DMS53 (cell line): ENCODE results near the gene AFF2.
A peak's percentile ranks its signal among the peaks of the same experiment; 100 is the strongest.

Source experiments
- DNase-seq: peaks from one replicate; lab custom pipeline; 2025; lab: John Stamatoyannopoulos, UW

AFF2 gene

GRCh38 chrX:148536961-148537360 is 36.5 kb downstream of the AFF2 start:
- no peak for DNase-seq

GRCh38 chrX:148537556-148538182 is 37.3 kb downstream of the AFF2 start:
- no peak for DNase-seq

GRCh38 chrX:148538582-148538981 is 38.2 kb downstream of the AFF2 start:
- no peak for DNase-seq

- no peak for DNase-seq
Observed at GRCh38 chrX:148540114-148540513, 39.7 kb downstream of the AFF2 start.

GRCh38 chrX:148540671-148541583 is 40.5 kb downstream of the AFF2 start:
- no peak for DNase-seq

- no peak for DNase-seq
Observed at GRCh38 chrX:148541584-148541940, 41.1 kb downstream of the AFF2 start.

- DNase-seq, result no peak
Observed at GRCh38 chrX:148542481-148543255, 42.3 kb downstream of the AFF2 start.

- peak; percentile 24 for DNase-seq
Observed at GRCh38 chrX:148552775-148553174, 52.4 kb downstream of the AFF2 start.

- no peak for DNase-seq
Observed at GRCh38 chrX:148555101-148555500, 54.7 kb downstream of the AFF2 start.

GRCh38 chrX:148555571-148556243 is 55.3 kb downstream of the AFF2 start:
- no peak for DNase-seq

GRCh38 chrX:148556498-148556897 is 56.1 kb downstream of the AFF2 start:
- no peak for DNase-seq

GRCh38 chrX:148562846-148563245 is 62.4 kb downstream of the AFF2 start:
- no peak for DNase-seq

GRCh38 chrX:148567229-148567628 is 66.8 kb downstream of the AFF2 start:
- no peak for DNase-seq

GRCh38 chrX:148567779-148568178 is 67.4 kb downstream of the AFF2 start:
- DNase-seq, result no peak

GRCh38 chrX:148568763-148569162 is 68.3 kb downstream of the AFF2 start:
- DNase-seq, result no peak

- no peak for DNase-seq
Observed at GRCh38 chrX:148572337-148572736, 71.9 kb downstream of the AFF2 start.

- no peak for DNase-seq
Observed at GRCh38 chrX:148573119-148573518, 72.7 kb downstream of the AFF2 start.

- no peak for DNase-seq
Observed at GRCh38 chrX:148574237-148574973, 74.0 kb downstream of the AFF2 start.

- no peak for DNase-seq
Observed at GRCh38 chrX:148576396-148576795, 76.0 kb downstream of the AFF2 start.

- DNase-seq, result no peak
Observed at GRCh38 chrX:148577741-148578140, 77.3 kb downstream of the AFF2 start.

- no peak for DNase-seq
Observed at GRCh38 chrX:148580016-148580415, 79.6 kb downstream of the AFF2 start.
